ENCODE measurements around the gene P2RX6.

GRCh38 chr22:21038405-21038804 lies 23.4 kb downstream of the P2RX6 start:
- TF ChIP-seq EZH2 (IDR thresholded peaks at IDR 0.05; ENCODE audit: insufficient read depth, poor library complexity, severe bottlenecking) (no peak), EZH2phosphoT487 (IDR thresholded peaks at IDR 0.05; ENCODE audit: insufficient read depth, low read depth) (no peak)
